Measurements from ENCODE around the gene DVL2.

DNA sequence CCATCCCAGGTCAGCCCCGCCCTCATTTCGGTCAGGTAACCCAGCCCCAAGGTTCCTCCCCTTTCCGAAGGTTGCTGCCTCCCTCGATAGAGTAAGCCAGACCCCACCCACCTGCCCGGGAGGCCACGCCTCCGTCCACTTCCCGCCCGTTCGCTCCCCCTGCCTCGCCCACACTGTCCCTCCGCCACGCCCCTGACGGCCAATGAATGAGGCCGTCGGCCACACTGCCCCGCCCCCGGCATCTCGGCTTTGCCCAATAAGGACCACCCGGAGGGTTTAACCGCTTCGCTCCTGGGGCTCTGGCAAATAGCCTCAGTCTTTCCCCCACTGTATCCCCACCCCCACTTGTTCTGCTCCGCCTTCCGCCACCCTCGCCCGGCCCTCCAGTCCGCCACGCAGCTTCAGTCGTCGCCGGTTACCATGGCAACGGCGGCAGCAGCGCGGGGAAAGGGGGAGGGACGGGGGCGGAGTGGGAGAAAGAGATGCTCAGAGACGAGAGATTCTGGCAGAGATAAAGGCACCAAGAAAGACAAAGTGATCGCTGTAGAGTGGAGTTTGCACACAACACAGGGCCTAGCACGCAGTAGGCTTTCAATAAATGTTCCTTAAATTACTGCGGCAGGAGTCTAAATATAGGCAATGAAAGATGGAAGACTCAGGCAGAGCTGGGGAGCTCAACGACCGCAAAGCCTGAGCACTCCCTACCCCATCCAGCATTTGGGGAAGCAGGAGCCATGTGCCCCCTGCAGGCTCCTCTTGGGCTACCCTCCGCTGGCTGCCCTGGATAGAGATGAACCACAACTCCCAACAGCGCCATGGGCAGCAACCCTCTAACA lies 19.8 kb downstream of the DVL2 start:
- peak; percentile 81 for TF ChIP-seq CTCF (IDR thresholded peaks at IDR 0.05; ENCODE audit: poor library complexity, severe bottlenecking)
- TF ChIP-seq EZH2 (IDR thresholded peaks at IDR 0.05; ENCODE audit: borderline replicate concordance, insufficient read depth, low read length, poor library complexity, severe bottlenecking) = no peak
- peak; percentile 82 for TF ChIP-seq POLR2AphosphoS5 (IDR thresholded peaks at IDR 0.05)
- TF ChIP-seq SMC3 (conservative IDR thresholded peaks at IDR 0.05; ENCODE audit: poor library complexity) = peak; percentile 62
- TF ChIP-seq RAD21 (conservative IDR thresholded peaks at IDR 0.05) = peak; percentile 56
